Stimulated activated CD4-positive, alpha-beta T cell treated with anti-CD3 and anti-CD28 coated beads, Interleukin-2, amount 100 ng/mL, for 24 hours (primary cell): ENCODE results near the gene ITGAX.
"Not testable (repeated sequence)": the region's sequence is repeated elsewhere in the genome, so short reads cannot be mapped to it uniquely, and the experiment has no call there.

Source experiments
- DNase-seq, 2 donors: peaks; one replicate each; pipeline ENCODE4 v3.0.0-alpha.2; 2020

ITGAX gene

GRCh38 chr16:31412750-31413149 is 57.8 kb downstream of the ITGAX start:
- no peak for DNase-seq

- DNase-seq, result no peak
These were observed 58.4 kb downstream of the ITGAX start for GRCh38 chr16:31413381-31413780.

- DNase-seq, result no peak
These were observed 59.0 kb downstream of the ITGAX start for GRCh38 chr16:31413943-31414342.

GRCh38 chr16:31414706-31415105 is 59.7 kb downstream of the ITGAX start:
- no peak for DNase-seq

GRCh38 chr16:31416371-31416770 is 61.4 kb downstream of the ITGAX start:
- no peak for DNase-seq

GRCh38 chr16:31417036-31417435 is 62.1 kb downstream of the ITGAX start:
- DNase-seq, result not testable (repeated sequence)

GRCh38 chr16:31417916-31418315 is 62.9 kb downstream of the ITGAX start:
- DNase-seq, result no peak

- no peak for DNase-seq
These were observed 65.1 kb downstream of the ITGAX start for GRCh38 chr16:31420037-31420436.

- DNase-seq, result peak; percentile 47 to 52
These were observed 66.6 kb downstream of the ITGAX start for GRCh38 chr16:31421587-31421986.

- no peak for DNase-seq
These were observed 68.3 kb downstream of the ITGAX start for GRCh38 chr16:31423241-31423640.

- DNase-seq, result no peak
These were observed 68.8 kb downstream of the ITGAX start for GRCh38 chr16:31423801-31424200.

- peak; percentile 58 to 70 for DNase-seq
These were observed 72.7 kb downstream of the ITGAX start for GRCh38 chr16:31427441-31428278.

GRCh38 chr16:31428279-31428597 is 73.3 kb downstream of the ITGAX start, which contains the start of gene COX6A2:
Gene COX6A2 (minus strand): TSS chr16:31428360. CDS start chr16:31428325, 35 bp downstream.
- no peak for DNase-seq

- DNase-seq, result no peak
These were observed 73.8 kb downstream of the ITGAX start for GRCh38 chr16:31428638-31429247.

GRCh38 chr16:31429314-31429713 is 74.3 kb downstream of the ITGAX start:
- DNase-seq, result no peak

- no peak for DNase-seq
These were observed 74.8 kb downstream of the ITGAX start for GRCh38 chr16:31429796-31430195.

- no peak for DNase-seq
These were observed 75.5 kb downstream of the ITGAX start for GRCh38 chr16:31430380-31431052.
